Cardiac fibroblast (primary cell): Measurements from ENCODE around the gene SLC25A25.

Experiments used
- DNase-seq, 2 donors: peaks; one replicate each; pipeline versions ENCODE4 v3.0.0 to v3.0.0-alpha.2; 2010; ENCODE audit warnings: low read depth in 2 of 2
- H3K4me3 ChIP-seq, 2 donors: replicated peaks in 1 of 2; 1 replicate in 1 of 2; 2 replicates in 1 of 2; pipeline ENCODE4 v1.5.1; 2011; ENCODE audit warnings: low read depth in 2 of 2, low read length in 2 of 2, mild to moderate bottlenecking in 2 of 2, moderate library complexity in 1 of 2
- CTCF ChIP-seq: IDR thresholded peaks from one replicate; pipeline ENCODE4 v1.5.1; 2011; ENCODE audit warnings: low read depth, mild to moderate bottlenecking, low read length, inconsistent platforms

Gene SLC25A25

GRCh38 chr9:128122809-128123175, 54.8 kb downstream of the SLC25A25 start:
- no peak overlapping the region for H3K4me3 ChIP-seq
- TF ChIP-seq CTCF = no peak
- no peak for DNase-seq

DNA sequence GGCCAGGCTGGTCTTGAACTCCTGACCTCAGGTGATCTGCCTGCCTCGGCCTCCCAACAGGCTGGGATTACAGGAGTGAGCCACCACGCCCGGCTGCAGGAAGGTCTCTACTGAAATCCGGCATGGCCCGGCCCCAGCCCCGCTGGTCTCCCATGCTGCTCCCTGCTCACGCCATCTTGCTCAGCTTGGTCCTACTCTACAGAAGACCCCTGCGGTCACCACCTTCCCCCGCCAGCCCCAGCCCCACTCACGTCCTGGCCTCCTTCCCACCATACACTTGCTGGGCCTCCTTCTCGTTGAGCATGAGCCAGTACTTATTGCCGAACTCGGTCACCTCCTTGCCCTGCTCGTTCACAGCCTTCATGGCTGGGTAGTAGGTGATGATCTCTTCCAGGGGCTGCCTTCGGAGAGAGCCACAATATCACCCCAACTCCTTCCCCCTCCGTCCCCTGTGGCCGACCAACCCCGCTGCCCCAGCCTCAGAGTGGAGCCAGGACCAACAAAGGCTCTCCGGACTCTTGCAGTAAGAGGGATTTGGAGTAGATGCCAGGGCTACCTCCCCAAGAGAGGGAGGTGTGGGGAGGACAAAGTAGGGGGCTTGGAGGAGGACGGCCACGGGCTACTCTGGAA, 55.5 kb downstream of the SLC25A25 start:
- TF ChIP-seq CTCF = no peak
- no peak overlapping the region for H3K4me3 ChIP-seq
- DNase-seq = no peak

GRCh38 chr9:128124451-128124850, 56.4 kb downstream of the SLC25A25 start:
- TF ChIP-seq CTCF = no peak
- no peak overlapping the region for H3K4me3 ChIP-seq
- DNase-seq = no peak

- no peak overlapping the region for H3K4me3 ChIP-seq
- peak; percentile 66 to 70 for DNase-seq
- peak; percentile 69 for TF ChIP-seq CTCF
These were observed 57.0 kb downstream of the SLC25A25 start for GRCh38 chr9:128124873-128125579.

DNA sequence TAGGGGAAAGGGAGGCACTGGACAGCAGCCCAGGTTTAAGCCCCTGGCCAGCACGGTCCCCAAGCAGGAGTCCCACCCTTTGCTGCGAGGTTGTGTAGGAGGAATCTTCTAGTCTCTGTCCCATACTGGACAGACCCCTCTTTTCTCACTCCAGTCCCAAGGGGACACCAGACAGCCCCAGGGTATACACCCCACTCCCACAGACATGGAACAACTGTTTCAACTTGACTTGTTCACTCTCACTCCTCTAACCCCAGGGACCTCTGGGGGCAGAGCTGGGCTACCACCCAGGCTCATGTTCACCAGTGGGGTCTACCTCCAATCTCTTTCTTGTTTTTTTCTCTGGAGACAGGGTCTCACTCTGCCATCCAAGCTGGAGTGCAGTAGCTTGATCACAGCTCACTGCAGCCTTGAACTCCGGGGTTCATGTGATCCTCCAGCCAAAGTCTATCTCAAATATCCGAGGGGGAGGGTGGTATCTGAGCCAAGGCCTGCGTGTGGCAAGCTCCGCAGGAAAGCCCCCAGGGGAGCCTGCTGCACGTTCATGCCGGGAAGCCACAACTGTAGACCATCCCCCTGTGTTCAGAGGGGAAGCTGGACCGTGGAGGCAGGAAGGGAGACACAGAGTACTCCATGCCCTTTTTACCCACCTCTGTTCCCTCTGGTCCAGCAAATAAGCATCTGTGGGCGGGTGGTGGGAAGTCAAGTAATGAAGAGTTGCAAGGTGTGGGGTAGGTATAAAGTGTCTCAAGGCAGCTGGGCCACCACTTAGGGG, 57.7 kb downstream of the SLC25A25 start:
- no peak for TF ChIP-seq CTCF
- DNase-seq = peak in 1 of 2 donors; percentile 44
- H3K4me3 ChIP-seq = no peak overlapping the region

GRCh38 chr9:128127568-128127989, 59.5 kb downstream of the SLC25A25 start, which contains the start of gene PTGES2:
PTGES2 (minus strand) TSS chr9:128127729; CDS start chr9:128127717, 12 bp downstream.
- peak; percentile 83 to 91 for DNase-seq
- TF ChIP-seq CTCF = no peak
- peak within 1 kb of the TSS; percentile 91 to 94 for H3K4me3 ChIP-seq
